Smooth muscle cell (in vitro differentiated cells): ENCODE results near the gene WHRN. TPM values are rescaled to one million over a fixed set of nuclear protein-coding genes. Genes with fewer than 3 reads are reported as not detected.

Source experiments
- DNase-seq: peaks from one replicate; lab custom pipeline; 2025; ENCODE audit not compliant: unreplicated experiment; lab: John Stamatoyannopoulos, UW
- H2AFZ ChIP-seq: fragments of 200-600 bp; sonication (generic); 2 replicates; pipeline ENCODE4 v1.6.0; 2016; ENCODE audit warnings: antibody characterized with exemption, low read depth, mild to moderate bottlenecking
- H3F3A ChIP-seq: fragments of 200-600 bp; sonication (generic); 2 replicates; pipeline ENCODE4 v1.6.0; 2017; ENCODE audit warnings: antibody characterized with exemption, low read depth
- H3K27ac ChIP-seq: fragments of 200-600 bp; sonication (generic); 2 replicates; pipeline ENCODE4 v1.5.1; 2016; ENCODE audit warnings: low read depth, mild to moderate bottlenecking
- H3K27me3 ChIP-seq: fragments of 200-600 bp; sonication (generic); 2 replicates; pipeline ENCODE4 v1.6.1; 2016; ENCODE audit warnings: low read depth, mild to moderate bottlenecking
- H3K36me3 ChIP-seq: fragments of 200-600 bp; sonication (generic); 2 replicates; pipeline ENCODE4 v1.5.1; 2016; ENCODE audit warnings: low read depth
- H3K4me1 ChIP-seq: fragments of 200-600 bp; sonication (generic); 2 replicates; pipeline ENCODE4 v1.5.1; 2016; ENCODE audit warnings: low read depth
- H3K4me2 ChIP-seq: fragments of 200-600 bp; sonication (generic); 2 replicates; pipeline ENCODE4 v1.6.0; 2016; ENCODE audit warnings: mild to moderate bottlenecking
- H3K4me3 ChIP-seq: fragments of 200-600 bp; sonication (generic); 2 replicates; pipeline ENCODE4 v1.5.1; 2016; ENCODE audit warnings: mild to moderate bottlenecking
- H3K79me2 ChIP-seq: fragments of 200-600 bp; sonication (generic); 2 replicates; pipeline ENCODE4 v1.6.0; 2016; ENCODE audit warnings: low read depth, mild to moderate bottlenecking
- H3K9ac ChIP-seq: fragments of 200-600 bp; sonication (generic); 2 replicates; pipeline ENCODE4 v1.6.0; 2016; ENCODE audit warnings: low read depth
- H3K9me3 ChIP-seq: fragments of 200-600 bp; sonication (generic); replicated peaks from 2 replicates; pipeline ENCODE4 v1.5.1; 2016; ENCODE audit warnings: low read depth
- H4K20me1 ChIP-seq: fragments of 200-600 bp; sonication (generic); 2 replicates; pipeline ENCODE4 v1.6.0; 2016; ENCODE audit warnings: low read depth
- WGBS: methylation state at CpG from one replicate; pipeline ENCODE4 v1.1.7; 2016; ENCODE audit warnings: low lambda C conversion rate; 5-methylcytosine and 5-hydroxymethylcytosine counted together
- polyA plus RNA-seq: library from polyadenylated mRNA; unstranded; fragments of >200 nt; fragmentation: Nextera tagmentation; extraction: Ambion mirVana; gene quantifications from 2 replicates; pipeline ENCODE4 v1.2.1, GENCODE V29; 2016
- total RNA-seq: library from RNA; depleted of rRNA; stranded (reverse); fragments of >200 nt; gene quantifications from 2 replicates; pipeline ENCODE4 v1.2.3, GENCODE V29; 2014
- TF ChIP-seq, protein P1 (sequence below): fragments of 200-600 bp; sonication (generic); IDR thresholded peaks from 2 replicates; pipeline ENCODE4 v1.5.1; 2017; ENCODE audit warnings: borderline replicate concordance, mild to moderate bottlenecking, antibody characterized with exemption; ENCODE audit not compliant: insufficient read depth, poor library complexity, severe bottlenecking

Gene WHRN
- total and polyA plus RNA-seq, 2 experiments from 2014 or later = 3.6 to 12.9 TPM

DNA sequence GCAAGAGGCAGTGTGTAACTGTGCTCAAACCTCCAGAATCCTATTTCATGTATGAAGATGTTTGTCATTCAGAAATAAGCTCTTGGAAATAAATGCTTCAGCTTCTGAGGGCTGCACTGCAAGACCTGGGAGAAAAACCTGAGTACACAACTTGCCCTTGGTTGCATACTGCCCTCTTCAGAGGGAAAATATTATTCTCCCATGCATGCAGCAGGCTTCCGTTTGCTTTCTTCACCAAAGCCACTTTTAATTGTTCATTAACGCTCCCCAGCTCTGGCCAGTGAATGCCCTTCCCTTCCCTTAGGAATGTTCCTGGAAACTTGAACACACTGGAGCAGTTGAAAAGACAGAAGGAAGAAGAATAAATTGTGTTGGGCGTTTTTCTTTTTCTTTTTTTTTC lies 2.5 kb upstream of the WHRN start:
- no peak overlapping the region for H3K4me2 ChIP-seq
- no peak overlapping the region for H3K9ac ChIP-seq
- H2AFZ ChIP-seq = no peak overlapping the region
- peaks cover 13% of the 10 kb centered on the region for H3F3A ChIP-seq
- 27% methylated on average over 3 of the region's 3 CpGs for WGBS
- H3K4me3 ChIP-seq = no peak overlapping the region
- TF ChIP-seq, protein P1, sequence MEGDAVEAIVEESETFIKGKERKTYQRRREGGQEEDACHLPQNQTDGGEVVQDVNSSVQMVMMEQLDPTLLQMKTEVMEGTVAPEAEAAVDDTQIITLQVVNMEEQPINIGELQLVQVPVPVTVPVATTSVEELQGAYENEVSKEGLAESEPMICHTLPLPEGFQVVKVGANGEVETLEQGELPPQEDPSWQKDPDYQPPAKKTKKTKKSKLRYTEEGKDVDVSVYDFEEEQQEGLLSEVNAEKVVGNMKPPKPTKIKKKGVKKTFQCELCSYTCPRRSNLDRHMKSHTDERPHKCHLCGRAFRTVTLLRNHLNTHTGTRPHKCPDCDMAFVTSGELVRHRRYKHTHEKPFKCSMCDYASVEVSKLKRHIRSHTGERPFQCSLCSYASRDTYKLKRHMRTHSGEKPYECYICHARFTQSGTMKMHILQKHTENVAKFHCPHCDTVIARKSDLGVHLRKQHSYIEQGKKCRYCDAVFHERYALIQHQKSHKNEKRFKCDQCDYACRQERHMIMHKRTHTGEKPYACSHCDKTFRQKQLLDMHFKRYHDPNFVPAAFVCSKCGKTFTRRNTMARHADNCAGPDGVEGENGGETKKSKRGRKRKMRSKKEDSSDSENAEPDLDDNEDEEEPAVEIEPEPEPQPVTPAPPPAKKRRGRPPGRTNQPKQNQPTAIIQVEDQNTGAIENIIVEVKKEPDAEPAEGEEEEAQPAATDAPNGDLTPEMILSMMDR = no peak
- DNase-seq = no peak
- H3K27ac ChIP-seq = no peak overlapping the region
- H3K4me1 ChIP-seq = peaks cover 15% of the 10 kb centered on the region
- no peaks in the 10 kb centered on the region for H3K36me3 ChIP-seq
- no peaks in the 10 kb centered on the region for H3K9me3 ChIP-seq
- no peaks in the 10 kb centered on the region for H3K79me2 ChIP-seq
- H3K27me3 ChIP-seq = peaks cover 53% of the 10 kb centered on the region
- peaks cover 17% of the 10 kb centered on the region for H4K20me1 ChIP-seq

DNA sequence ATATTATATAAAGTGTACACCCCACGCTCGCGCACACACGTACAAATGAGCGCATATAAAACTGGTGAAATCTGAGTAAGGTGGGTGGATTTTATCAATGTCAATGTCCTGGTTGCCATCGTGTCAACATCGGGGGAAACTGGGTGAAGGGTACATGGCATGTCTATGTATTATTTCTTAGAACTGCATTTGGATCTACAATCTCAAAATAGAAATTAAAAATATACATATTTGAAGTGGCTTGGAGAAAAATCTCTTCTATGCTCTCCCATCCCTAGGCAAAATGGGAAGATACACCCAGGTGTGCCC lies 763 bp upstream of the WHRN start:
- Histone ChIP-seq H3K27ac (peak overlapping the region; percentile 84), H3K9ac (peak overlapping the region; percentile 94), H3K4me1 (peaks cover 31% of the 10 kb centered on the region)

DNA sequence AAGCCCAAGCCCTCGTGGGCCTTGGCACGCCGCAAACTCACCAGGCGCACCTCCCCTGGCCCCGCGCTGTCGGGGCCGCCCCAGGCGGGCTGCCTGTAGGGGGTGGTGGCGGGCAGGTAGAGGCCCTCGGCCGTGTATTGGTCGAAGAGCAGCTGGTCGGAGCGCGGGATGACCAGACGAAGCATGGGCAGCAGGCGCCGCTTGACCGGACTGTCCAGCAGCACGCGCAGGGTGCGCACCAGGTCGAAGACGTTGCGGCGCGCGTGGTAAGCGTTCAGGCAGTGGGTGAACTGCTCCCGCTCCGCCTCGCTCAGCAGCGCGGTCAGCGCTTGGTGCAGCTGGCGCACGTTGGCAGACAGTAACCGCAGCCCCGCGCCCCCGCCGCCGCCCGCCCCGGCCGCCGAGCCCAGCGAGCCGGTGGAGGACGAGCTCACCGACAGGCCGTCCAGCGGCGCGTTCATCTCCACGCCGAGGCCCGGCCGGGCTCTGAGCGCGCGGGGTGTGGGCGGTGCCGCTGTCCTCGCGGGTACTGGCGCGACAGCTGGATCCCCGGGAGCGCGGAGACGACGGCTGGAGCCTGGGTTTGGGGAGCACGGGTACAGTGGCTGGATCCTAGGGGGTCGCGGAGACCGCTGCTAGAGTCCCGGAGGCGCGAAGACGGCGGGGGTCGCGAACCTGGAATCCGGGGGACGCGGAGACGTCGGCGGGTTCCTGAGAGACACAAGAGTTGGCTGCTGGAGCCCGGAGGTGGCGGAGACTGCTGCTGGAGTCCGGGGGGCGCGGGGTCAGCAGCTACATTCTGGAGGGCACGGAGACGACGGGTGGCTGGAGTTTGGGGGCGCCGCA lies 709 bp downstream of the WHRN start:
- Histone ChIP-seq H3K27ac (peak overlapping the region; percentile 85), H3K4me1 (peaks cover 37% of the 10 kb centered on the region), H3K36me3 (no peaks in the 10 kb centered on the region), H3K4me3 (peak overlapping the region; percentile 73), H2AFZ (peak overlapping the region; percentile 39), H3K27me3 (peaks cover 34% of the 10 kb centered on the region), H3K79me2 (peaks cover 10% of the 10 kb centered on the region), H3K9me3 (no peaks in the 10 kb centered on the region), H3F3A (peaks cover 30% of the 10 kb centered on the region), H4K20me1 (peaks cover 20% of the 10 kb centered on the region), H3K4me2 (peak overlapping the region; percentile 94), H3K9ac (peak overlapping the region; percentile 94)
- TF ChIP-seq, protein P1 = peak; percentile 43
- DNase-seq = peak; percentile 45
- 6% methylated on average over 69 of the region's 101 CpGs for WGBS

More for the DNA sequence above, 763 bp upstream of the WHRN start:
- DNase-seq = no peak
- Histone ChIP-seq H3K79me2 (peaks cover 2% of the 10 kb centered on the region), H3K4me2 (peak overlapping the region; percentile 94), H3F3A (peaks cover 27% of the 10 kb centered on the region), H3K4me3 (peak overlapping the region; percentile 73), H3K27me3 (peaks cover 38% of the 10 kb centered on the region), H3K9me3 (no peaks in the 10 kb centered on the region), H4K20me1 (peaks cover 20% of the 10 kb centered on the region), H2AFZ (peak overlapping the region; percentile 94), H3K36me3 (no peaks in the 10 kb centered on the region)
- TF ChIP-seq, protein P1 = no peak
- WGBS = 67% methylated on average over 7 of the region's 7 CpGs
